H1 (cell line): ENCODE measurements around the gene TMCC1. TPM values are rescaled to one million over a fixed set of nuclear protein-coding genes. Genes with fewer than 3 reads are reported as not detected.

Experiments used
- BACH1 ChIP-seq: IDR thresholded peaks from 2 replicates; pipeline ENCODE4 v1.6.1; 2012; ENCODE audit warnings: low read length, improper control_type of control experiment
- CEBPB ChIP-seq: IDR thresholded peaks from 2 replicates; pipeline ENCODE4 v1.6.1; 2012; ENCODE audit warnings: low read depth, low read length
- CHD7 ChIP-seq: fragments of 300-600 bp; sonication (generic); IDR thresholded peaks from 2 replicates; pipeline ENCODE4 v1.7.1; 2012; ENCODE audit warnings: low read length, moderate library complexity, mild to moderate bottlenecking, inconsistent platforms; ENCODE audit not compliant: insufficient replicate concordance
- E2F6 ChIP-seq: IDR thresholded peaks from 2 replicates; pipeline ENCODE4 v1.6.1; 2012; ENCODE audit warnings: inconsistent platforms
- EZH2 ChIP-seq: fragments of 200-600 bp; sonication (generic); IDR thresholded peaks from 2 replicates; pipeline ENCODE4 v1.7.1; 2012; ENCODE audit warnings: low read depth, mild to moderate bottlenecking, moderate library complexity, low read length, inconsistent platforms; ENCODE audit not compliant: severe bottlenecking
- MAX ChIP-seq: IDR thresholded peaks from 2 replicates; pipeline ENCODE4 v1.6.1; 2012; ENCODE audit warnings: inconsistent platforms
- SIX5 ChIP-seq: IDR thresholded peaks from 2 replicates; pipeline ENCODE4 v1.6.1; 2011; ENCODE audit warnings: mild to moderate bottlenecking, low read depth, low read length
- TAF1 ChIP-seq: IDR thresholded peaks from 2 replicates; pipeline ENCODE4 v1.6.1; 2011; ENCODE audit warnings: mild to moderate bottlenecking, low read depth, low read length
- polyA plus RNA-seq, 7 experiments: library from polyadenylated mRNA; depleted of rRNA in 3 of 7; stranded (reverse) in 5 of 7; unstranded in 2 of 7; fragments of >200 nt in 5 of 7; fragments of 200-250 nt in 2 of 7; gene quantifications; 1 replicate in 5 of 7; 2 replicates in 1 of 7; 4 replicates in 1 of 7; pipeline versions ENCODE4 v1.2.1 to v1.2.3, GENCODE V29; 2011 to 2013; ENCODE audit warnings: missing spikeins in 2 of 7, mixed read lengths in 2 of 7
- total RNA-seq: library from RNA; stranded (reverse); fragmentation: NEBNext Ultra II Directional; extraction: Animal tissue kit (Norgen Biotek cat#: 25700); gene quantifications from 2 replicates; pipeline ENCODE4 v1.2.1, GENCODE V29; 2021

TMCC1 gene
- total and polyA plus RNA-seq, 2 of the 8 experiments (the other 6 are each of a cell fraction or from before 2014, with no cell fraction given) = 10.4 to 27.1 TPM

DNA sequence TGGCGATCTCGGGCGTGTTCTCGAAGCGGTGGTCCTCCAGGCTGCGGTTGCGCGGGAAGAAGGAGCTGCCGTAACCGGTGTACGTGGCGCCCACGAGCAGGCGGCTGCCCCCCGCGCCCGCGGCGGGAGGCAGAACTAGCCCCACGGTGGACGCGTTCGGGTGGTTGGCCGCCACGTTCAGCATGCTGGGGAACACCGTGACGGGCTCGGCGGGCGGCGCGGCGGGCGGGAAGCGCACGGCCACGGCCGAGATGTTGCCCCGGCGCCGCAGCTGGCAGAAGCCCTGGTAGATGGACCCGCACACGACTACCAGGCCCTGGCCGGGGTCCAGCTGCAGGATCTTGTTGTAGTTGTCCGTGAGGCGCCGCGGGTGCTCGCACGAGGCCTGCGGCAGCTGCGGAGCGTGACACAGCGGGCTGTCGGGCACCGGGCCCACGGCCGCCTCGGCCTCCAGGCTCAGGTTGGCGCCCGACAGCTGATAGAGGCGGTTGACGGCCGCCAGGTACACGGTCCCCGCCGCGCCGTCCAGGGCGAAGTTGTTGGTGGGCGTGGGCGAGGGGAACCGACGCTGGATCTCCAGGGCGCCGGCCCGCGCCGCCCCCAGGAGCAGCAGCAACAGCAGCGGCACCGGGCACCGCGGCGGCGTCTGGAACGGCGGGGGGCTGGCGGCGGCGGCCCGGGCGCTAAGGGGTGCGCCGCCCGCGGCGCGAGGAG lies 287.4 kb downstream of the TMCC1 start (continued):
- TF ChIP-seq CHD7 (no peak), MAX (peak; percentile 36; the same call in 1 of the 2 replicates), EZH2 (peak; percentile 70), TAF1 (no peak), SIX5 (no peak), CEBPB (no peak), E2F6 (0 out of 2 replicates have a peak, but pooled peaks have one; percentile 8), BACH1 (peak; percentile 47)
